Amniotic epithelial cell (primary cell): ENCODE measurements around the gene TAGLN.
A peak's percentile ranks its signal among the peaks of the same experiment; 100 is the strongest.
"Not testable (repeated sequence)": the region's sequence is repeated elsewhere in the genome, so short reads cannot be mapped to it uniquely, and the experiment has no call there.

ENCODE experiments used
- DNase-seq: peaks from one replicate; pipeline ENCODE4 v3.0.0-alpha.2; 2010; ENCODE audit warnings: low read depth

Gene TAGLN

GRCh38 chr11:117195761-117196160 is 3.4 kb upstream of the TAGLN start:
- DNase-seq: no peak

DNA sequence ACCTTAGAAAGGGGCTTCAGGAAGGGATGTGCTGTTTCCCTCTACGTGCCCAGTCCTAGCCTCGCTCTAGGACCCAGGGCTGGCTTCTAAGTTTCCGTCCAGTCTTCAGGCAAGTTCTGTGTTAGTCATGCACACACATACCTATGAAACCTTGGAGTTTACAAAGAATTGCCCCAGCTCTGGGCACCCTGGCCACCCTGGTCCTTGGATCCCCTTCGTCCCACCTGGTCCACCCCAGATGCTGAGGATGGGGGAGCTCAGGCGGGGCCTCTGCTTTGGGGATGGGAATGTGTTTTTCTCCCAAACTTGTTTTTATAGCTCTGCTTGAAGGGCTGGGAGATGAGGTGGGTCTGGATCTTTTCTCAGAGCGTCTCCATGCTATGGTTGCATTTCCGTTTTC is 2.2 kb upstream of the TAGLN start:
- no peak for DNase-seq

DNA sequence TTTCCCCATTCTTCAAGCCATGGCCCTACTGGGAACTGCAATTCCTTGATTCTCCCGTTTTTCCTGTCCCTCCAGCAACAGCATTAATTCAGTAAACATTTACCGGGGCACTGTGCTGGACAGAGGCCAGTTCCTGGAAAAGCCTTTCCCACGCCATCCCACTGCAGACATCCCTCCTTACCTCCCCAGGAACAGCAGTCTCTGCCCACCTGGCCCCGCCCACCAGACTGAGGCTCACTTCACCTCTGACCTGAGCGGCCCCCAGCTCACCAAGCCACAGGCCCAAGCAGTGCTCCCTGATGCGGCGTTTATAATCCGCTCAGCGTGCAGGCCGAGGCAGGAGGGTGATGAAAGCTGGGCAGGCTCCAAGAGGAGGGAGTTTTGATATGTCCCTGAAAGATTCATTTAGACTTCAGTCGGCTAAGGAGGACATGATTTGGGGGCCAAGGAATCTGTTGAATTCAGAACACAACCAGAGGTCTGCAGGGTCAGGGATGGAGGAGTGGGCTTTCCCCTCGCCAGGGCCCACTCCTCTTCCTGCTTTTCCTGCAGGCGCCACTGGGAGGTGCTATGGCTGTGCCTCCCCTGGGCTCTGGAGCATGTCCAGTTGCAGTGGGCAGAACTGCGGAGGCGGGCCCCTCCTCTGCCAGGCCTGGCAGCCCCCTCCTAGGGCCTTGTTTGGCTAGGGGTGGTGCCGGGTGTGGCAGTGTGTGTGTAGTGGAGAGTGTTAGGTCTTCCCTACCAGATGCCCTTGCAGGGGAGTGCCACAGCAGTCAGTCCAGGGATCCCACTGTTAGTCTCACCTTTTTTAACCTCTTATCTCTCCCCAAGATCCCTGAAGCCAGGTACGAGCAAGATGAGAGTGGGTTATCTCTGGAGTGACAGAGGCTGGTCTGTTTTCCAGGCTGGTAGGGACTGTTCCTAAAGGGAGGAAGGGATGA is 1.4 kb upstream of the TAGLN start:
- peak; percentile 27 for DNase-seq

GRCh38 chr11:117198613-117199012 is 557 bp upstream of the TAGLN start:
- no peak for DNase-seq

DNA sequence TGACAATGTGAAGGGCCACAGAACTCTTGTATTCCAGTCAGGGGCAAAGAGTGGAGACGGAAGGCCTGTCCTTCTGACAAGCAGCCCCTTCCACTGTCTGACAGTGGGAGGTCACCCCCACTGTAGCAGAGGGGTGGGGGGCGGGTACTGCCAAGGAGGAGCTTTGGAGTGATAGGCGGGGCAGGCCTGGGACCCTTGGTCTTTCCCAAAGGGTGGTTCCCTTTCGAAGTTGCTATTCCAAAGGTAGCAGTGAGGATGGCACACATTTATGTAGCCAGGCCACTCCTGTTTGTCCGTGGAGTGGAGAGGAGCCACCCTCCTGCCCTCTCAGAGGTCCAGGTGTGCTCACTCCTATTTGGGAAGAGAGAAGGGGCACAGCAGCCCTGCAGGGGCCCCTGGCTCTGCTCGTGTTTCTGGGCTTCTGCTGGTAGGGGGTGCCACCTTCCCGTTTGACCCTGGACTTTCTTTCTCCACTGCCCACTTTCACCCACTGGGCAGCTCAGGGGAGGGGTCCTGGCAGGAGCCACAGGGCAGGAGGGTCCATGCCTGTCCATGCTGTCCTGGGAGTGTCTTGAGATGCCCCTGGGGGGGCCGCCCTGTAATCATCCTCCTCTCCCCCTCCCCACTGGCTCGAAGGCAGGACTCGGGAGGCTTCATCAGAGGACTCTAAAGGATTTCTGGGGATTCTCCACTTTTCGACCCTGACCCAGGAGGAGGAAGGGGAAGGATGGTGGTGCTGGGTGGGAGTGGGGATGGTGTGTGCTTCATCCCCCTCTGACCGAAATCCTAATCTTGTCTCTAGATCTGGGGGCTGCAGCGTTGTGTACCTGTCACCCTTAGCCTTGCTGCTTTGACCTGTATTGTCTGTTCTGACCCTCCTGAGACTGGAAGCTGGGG is 994 bp downstream of the TAGLN start:
- no peak for DNase-seq

GRCh38 chr11:117200813-117201657 is 1.9 kb downstream of the TAGLN start:
- no peak for DNase-seq

- no peak for DNase-seq
These were observed 2.6 kb downstream of the TAGLN start for GRCh38 chr11:117201658-117202305.

- no peak for DNase-seq
These were observed 3.4 kb downstream of the TAGLN start for GRCh38 chr11:117202386-117203068.

DNA sequence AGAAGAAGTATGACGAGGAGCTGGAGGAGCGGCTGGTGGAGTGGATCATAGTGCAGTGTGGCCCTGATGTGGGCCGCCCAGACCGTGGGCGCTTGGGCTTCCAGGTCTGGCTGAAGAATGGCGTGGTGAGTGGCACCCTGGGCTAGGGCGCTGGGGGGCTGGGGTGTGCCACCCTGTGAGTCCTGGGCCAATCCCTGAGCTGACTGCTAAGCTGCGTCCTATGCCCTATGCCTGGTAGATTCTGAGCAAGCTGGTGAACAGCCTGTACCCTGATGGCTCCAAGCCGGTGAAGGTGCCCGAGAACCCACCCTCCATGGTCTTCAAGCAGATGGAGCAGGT is 3.9 kb downstream of the TAGLN start:
- no peak for DNase-seq

- no peak for DNase-seq
These were observed 5.3 kb downstream of the TAGLN start for GRCh38 chr11:117204283-117205080.

GRCh38 chr11:117205211-117205818 is 6.1 kb downstream of the TAGLN start:
- no peak for DNase-seq

DNA sequence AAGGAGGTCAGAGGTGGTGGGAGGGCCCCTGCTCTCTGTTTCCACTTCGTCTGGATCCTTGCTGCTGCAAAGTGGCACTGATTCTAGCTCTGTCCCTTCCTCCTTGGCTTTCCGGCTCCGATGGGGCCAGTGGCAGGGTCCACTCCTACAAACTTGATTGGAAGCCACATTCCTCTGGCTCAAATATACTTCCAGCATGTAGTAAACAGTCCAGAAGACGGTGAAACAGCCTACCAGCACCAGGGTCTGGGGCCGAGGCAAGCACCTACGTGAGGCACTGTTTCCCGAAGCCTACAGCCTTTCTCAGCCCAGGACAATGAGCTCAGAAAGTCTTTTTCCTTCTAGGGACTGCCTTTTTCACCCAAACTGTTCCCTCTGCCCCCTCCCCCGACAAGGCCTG is 6.9 kb downstream of the TAGLN start:
- not testable (repeated sequence) for DNase-seq

GRCh38 chr11:117206859-117207258 is 7.7 kb downstream of the TAGLN start:
- DNase-seq: not testable (repeated sequence)

- not testable (repeated sequence) for DNase-seq
These were observed 8.3 kb downstream of the TAGLN start for GRCh38 chr11:117207481-117207880.

GRCh38 chr11:117208710-117209109 is 9.5 kb downstream of the TAGLN start:
- not testable (repeated sequence) for DNase-seq

DNA sequence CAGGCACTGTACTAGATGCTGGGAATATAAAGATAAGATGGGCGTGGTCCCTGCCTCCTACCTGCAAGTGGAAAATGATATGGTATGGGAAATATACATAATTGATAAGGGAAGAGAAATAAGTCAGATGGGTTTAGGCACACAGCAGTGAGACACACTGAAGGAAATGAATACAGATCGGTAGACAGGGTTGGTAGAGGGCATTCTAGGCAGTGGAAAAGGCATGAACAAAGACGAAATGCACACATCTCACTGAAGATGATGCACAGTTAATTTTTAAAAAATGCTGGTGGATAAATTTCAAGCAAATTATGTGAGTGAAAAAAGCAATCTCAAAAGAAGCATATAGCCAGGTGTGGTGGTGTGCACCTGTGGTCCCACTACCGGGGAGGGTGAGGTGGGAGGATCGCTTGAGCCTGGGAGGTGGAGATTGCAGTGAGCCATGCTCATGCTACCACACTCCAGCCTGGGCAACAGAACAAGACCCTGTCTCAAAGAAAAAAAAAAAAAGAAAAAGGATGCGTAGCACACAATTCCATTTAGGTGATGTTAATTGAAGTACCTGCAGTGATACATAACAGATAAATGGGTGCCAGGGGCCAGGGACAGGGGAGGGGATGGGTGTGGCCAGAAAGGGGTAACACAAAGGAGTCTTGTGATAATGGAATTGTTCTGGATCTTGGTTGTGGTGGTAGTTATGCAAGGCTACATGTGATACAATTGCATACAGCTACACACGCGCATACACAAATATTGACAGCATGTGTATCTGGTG is 10.4 kb downstream of the TAGLN start:
- DNase-seq: not testable (repeated sequence)

DNA sequence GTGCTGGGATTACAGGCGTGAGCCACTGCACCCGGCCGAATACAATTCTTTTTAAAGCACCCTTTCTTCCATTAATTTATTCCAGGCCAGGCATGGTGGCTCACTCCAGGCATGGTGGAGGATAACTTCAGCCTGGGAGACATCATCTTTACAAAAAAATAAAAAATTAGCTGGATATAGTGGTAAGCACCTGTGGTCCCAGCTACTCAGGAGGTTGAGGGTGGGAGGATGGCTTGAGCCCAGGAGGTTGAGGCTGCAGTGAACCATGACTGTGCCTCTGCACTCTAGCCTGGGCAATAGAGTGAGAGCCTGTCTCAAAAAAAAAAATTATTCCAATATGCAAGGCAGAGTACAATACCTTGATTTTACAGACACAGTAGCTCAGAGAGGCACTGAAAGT is 11.4 kb downstream of the TAGLN start:
- no peak for DNase-seq

- no peak for DNase-seq
These were observed 13.7 kb downstream of the TAGLN start for GRCh38 chr11:117212697-117213355.
